ENCODE data around the gene COG7. TPM values are rescaled to one million over a fixed set of nuclear protein-coding genes. Genes with fewer than 3 reads are reported as not detected.

COG7 gene
- total RNA-seq, 1 experiment from 2014 or later = 29.4 TPM

DNA sequence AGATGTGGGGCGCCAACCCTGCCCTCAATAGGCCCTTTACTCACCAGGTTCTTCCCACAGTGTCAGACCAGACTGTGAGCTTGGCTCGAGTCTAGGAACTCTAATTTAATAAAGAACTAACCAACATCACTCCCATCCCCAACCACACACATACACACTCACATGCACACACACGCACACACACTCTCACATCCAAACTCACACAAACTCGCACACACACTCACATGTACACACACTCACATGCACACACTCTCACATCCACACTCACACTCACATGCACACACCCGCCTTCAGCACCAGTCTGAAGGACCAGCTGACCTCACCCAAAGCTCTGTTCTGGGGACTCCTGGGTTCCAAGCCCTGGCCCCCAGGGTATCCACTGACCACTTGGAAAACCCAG lies 63.8 kb downstream of the COG7 start:
- no peak for TF ChIP-seq CTCF (IDR thresholded peaks at IDR 0.05; ENCODE audit: unreplicated experiment)
- no TSS peak for BruUV-seq (replicated peaks)
- Mint-ChIP-seq H3K4me3 (ENCODE audit: low read depth, unreplicated experiment) (no peak overlapping the region), H3K27me3 (ENCODE audit: unreplicated experiment) (no peaks in the 10 kb centered on the region), H3K4me1 (ENCODE audit: low read depth, unreplicated experiment) (no peaks in the 10 kb centered on the region), H3K27ac (ENCODE audit: unreplicated experiment) (no peak overlapping the region), H3K36me3 (ENCODE audit: insufficient read depth, unreplicated experiment) (peaks cover 5% of the 10 kb centered on the region), H3K9me3 (ENCODE audit: low read depth, unreplicated experiment) (no peaks in the 10 kb centered on the region)
- CTCF ChIA-PET = no interaction called here
- intact Hi-C loops (cut with micrococcal nuclease; ENCODE audit: unreplicated experiment) = no loop called here
- no peak for DNase-seq

DNA sequence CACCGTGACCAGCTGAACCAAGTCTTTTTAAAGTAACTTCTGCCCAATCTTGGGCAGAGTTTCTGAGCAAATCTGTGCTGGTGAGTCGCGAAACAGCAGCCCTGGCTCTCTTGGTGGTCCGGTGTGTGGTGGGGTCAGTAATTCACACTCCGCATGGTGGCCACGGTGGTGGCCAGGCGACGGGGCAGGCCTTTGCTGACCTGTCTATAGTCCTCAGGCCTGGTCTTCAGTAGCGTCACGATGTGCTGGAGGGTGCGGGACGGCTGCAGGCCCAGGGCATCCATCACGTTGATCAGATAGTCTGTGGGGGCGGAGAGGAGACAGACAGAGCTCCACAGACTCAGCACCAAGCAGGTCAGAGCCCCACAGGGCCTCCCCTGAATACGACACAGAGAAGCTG lies 64.2 kb downstream of the COG7 start:
- no peak for TF ChIP-seq CTCF (IDR thresholded peaks at IDR 0.05; ENCODE audit: unreplicated experiment)
- CTCF ChIA-PET = no interaction called here
- DNase-seq = no peak
- intact Hi-C loops (cut with micrococcal nuclease; ENCODE audit: unreplicated experiment) = no loop called here
- no peaks in the 10 kb centered on the region for H3K9me3 Mint-ChIP-seq (ENCODE audit: low read depth, unreplicated experiment)
- BruUV-seq (replicated peaks) = no TSS peak
- no peak overlapping the region for H3K27ac Mint-ChIP-seq (ENCODE audit: unreplicated experiment)
- no peaks in the 10 kb centered on the region for H3K27me3 Mint-ChIP-seq (ENCODE audit: unreplicated experiment)
- H3K4me3 Mint-ChIP-seq (ENCODE audit: low read depth, unreplicated experiment) = no peak overlapping the region
- H3K36me3 Mint-ChIP-seq (ENCODE audit: insufficient read depth, unreplicated experiment) = peaks cover 5% of the 10 kb centered on the region
- H3K4me1 Mint-ChIP-seq (ENCODE audit: low read depth, unreplicated experiment) = no peaks in the 10 kb centered on the region

DNA sequence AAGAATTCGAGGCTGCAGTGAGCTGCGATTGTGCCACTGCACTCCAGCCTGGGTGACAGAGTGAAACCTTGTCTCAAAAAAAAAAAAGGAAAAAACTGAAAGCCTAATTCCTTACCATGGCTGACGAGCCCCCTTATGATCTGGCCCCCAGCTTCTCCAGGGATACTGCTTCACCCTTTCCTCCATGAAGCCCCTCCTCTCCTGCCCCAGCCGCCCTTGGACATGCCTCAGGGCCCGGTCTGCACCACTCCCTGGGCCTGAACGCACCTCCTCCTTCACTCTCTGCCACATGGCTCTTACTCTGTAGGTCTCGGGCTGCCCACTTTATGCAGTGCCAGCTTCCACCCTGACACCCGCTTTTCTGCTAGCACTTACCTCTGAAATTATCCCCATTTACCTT lies 65.3 kb downstream of the COG7 start:
- H3K4me1 Mint-ChIP-seq (ENCODE audit: low read depth, unreplicated experiment) = no peaks in the 10 kb centered on the region
- H3K9me3 Mint-ChIP-seq (ENCODE audit: low read depth, unreplicated experiment) = no peaks in the 10 kb centered on the region
- no peaks in the 10 kb centered on the region for H3K27me3 Mint-ChIP-seq (ENCODE audit: unreplicated experiment)
- H3K27ac Mint-ChIP-seq (ENCODE audit: unreplicated experiment) = no peak overlapping the region
- CTCF ChIA-PET = interaction anchor here (0.6 to 0.7 kb wide), 2 partner anchors 91 to 122 kb away, joined by 3 to 7 read pairs; no protein-coding TSS in a partner anchor
- DNase-seq = no peak
- peaks cover 5% of the 10 kb centered on the region for H3K36me3 Mint-ChIP-seq (ENCODE audit: insufficient read depth, unreplicated experiment)
- H3K4me3 Mint-ChIP-seq (ENCODE audit: low read depth, unreplicated experiment) = no peak overlapping the region
- no TSS peak for BruUV-seq (replicated peaks)
- intact Hi-C loops (cut with micrococcal nuclease; ENCODE audit: unreplicated experiment) = no loop called here
- no peak for TF ChIP-seq CTCF (IDR thresholded peaks at IDR 0.05; ENCODE audit: unreplicated experiment)

DNA sequence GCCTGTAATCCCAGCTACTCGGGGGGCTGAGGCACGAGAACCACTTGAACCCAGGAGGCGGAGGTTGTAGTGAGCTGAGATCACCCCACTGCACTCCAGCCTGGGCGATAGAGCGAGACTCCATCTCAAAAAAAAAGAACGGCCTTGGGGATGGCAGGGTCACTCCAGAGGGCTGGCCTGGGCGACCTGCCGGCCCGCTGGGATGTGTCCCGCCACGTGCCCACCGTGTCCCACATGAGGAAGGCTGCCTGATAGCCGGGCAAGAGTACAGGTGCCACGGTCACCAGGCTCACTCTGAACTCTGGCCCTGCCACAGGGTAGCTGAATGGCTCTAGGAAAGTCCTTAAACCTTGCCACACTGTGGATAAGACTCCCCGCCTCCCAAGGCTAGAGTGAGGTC lies 67.5 kb downstream of the COG7 start:
- CTCF ChIA-PET = no interaction called here
- H3K27me3 Mint-ChIP-seq (ENCODE audit: unreplicated experiment) = no peaks in the 10 kb centered on the region
- intact Hi-C loops (cut with micrococcal nuclease; ENCODE audit: unreplicated experiment) = no loop called here
- H3K4me3 Mint-ChIP-seq (ENCODE audit: low read depth, unreplicated experiment) = no peak overlapping the region
- no peak overlapping the region for H3K27ac Mint-ChIP-seq (ENCODE audit: unreplicated experiment)
- DNase-seq = no peak
- TF ChIP-seq CTCF (IDR thresholded peaks at IDR 0.05; ENCODE audit: unreplicated experiment) = no peak
- H3K36me3 Mint-ChIP-seq (ENCODE audit: insufficient read depth, unreplicated experiment) = no peaks in the 10 kb centered on the region
- H3K9me3 Mint-ChIP-seq (ENCODE audit: low read depth, unreplicated experiment) = no peaks in the 10 kb centered on the region
- no peaks in the 10 kb centered on the region for H3K4me1 Mint-ChIP-seq (ENCODE audit: low read depth, unreplicated experiment)
- no TSS peak for BruUV-seq (replicated peaks)

- no peaks in the 10 kb centered on the region for H3K36me3 Mint-ChIP-seq (ENCODE audit: insufficient read depth, unreplicated experiment)
- no peaks in the 10 kb centered on the region for H3K9me3 Mint-ChIP-seq (ENCODE audit: low read depth, unreplicated experiment)
- no peak for TF ChIP-seq CTCF (IDR thresholded peaks at IDR 0.05; ENCODE audit: unreplicated experiment)
- H3K27me3 Mint-ChIP-seq (ENCODE audit: unreplicated experiment) = peaks cover under 1% of the 10 kb centered on the region
- CTCF ChIA-PET = no interaction called here
- intact Hi-C loops (cut with micrococcal nuclease; ENCODE audit: unreplicated experiment) = no loop called here
- BruUV-seq (replicated peaks) = no TSS peak
- H3K27ac Mint-ChIP-seq (ENCODE audit: unreplicated experiment) = no peak overlapping the region
- no peak overlapping the region for H3K4me3 Mint-ChIP-seq (ENCODE audit: low read depth, unreplicated experiment)
- no peak for DNase-seq
- no peaks in the 10 kb centered on the region for H3K4me1 Mint-ChIP-seq (ENCODE audit: low read depth, unreplicated experiment)
Observed at GRCh38 chr16:23384878-23385277, 68.1 kb downstream of the COG7 start.
